HepG2 (cell line): Measurements from ENCODE around the gene GRB2. TPM values are rescaled to one million over a fixed set of nuclear protein-coding genes. Genes with fewer than 3 reads are reported as not detected.

Experiments used
- AKAP8 ChIP-seq: sonication (generic); formaldehyde crosslinking; IDR thresholded peaks from 2 replicates; pipeline ENCODE4 v1.5.1; 2020; ENCODE audit warnings: mild to moderate bottlenecking, missing genetic modification reagents
- CBX5 ChIP-seq: sonication (generic); formaldehyde crosslinking; IDR thresholded peaks from 2 replicates; pipeline ENCODE4 v1.4.0; 2020; ENCODE audit warnings: missing genetic modification reagents, borderline replicate concordance
- DPF2 ChIP-seq: sonication (generic); formaldehyde crosslinking; IDR thresholded peaks from 2 replicates; pipeline ENCODE4 v1.4.0; 2020; ENCODE audit warnings: mild to moderate bottlenecking, low read depth, missing genetic modification reagents, borderline replicate concordance
- GPBP1L1 ChIP-seq: sonication (generic); formaldehyde crosslinking; IDR thresholded peaks from 2 replicates; pipeline ENCODE4 v1.5.0; 2020; ENCODE audit warnings: mild to moderate bottlenecking, missing genetic modification reagents
- HNF1B ChIP-seq: sonication (generic); formaldehyde crosslinking; IDR thresholded peaks from 2 replicates; pipeline ENCODE4 v1.5.1; 2020; ENCODE audit warnings: mild to moderate bottlenecking, moderate library complexity, missing genetic modification reagents
- HNRNPLL ChIP-seq: fragments of 200-400 bp; formaldehyde crosslinking; IDR thresholded peaks from 2 replicates; pipeline ENCODE4 v1.6.1; 2017; ENCODE audit warnings: mild to moderate bottlenecking, low read depth, low read length; ENCODE audit not compliant: poor library complexity, severe bottlenecking
- HOXA9 ChIP-seq: sonication (generic); formaldehyde crosslinking; IDR thresholded peaks from 2 replicates; pipeline ENCODE4 v1.8.1; 2022; ENCODE audit warnings: missing genetic modification reagents, mild to moderate bottlenecking, moderate library complexity, borderline replicate concordance
- IKZF1 ChIP-seq: fragments of 450-650 bp; IDR thresholded peaks from 2 replicates; pipeline ENCODE4 v1.7.1; 2016
- KLF12 ChIP-seq: sonication (generic); formaldehyde crosslinking; IDR thresholded peaks from 2 replicates; pipeline ENCODE4 v1.4.0; 2020; ENCODE audit warnings: missing genetic modification reagents, borderline replicate concordance
- NFE2L2 ChIP-seq: fragments of 150-350 bp; IDR thresholded peaks from 2 replicates; pipeline ENCODE4 v1.6.1; 2014; ENCODE audit warnings: low read length
- SP140L ChIP-seq: sonication (generic); formaldehyde crosslinking; IDR thresholded peaks from 2 replicates; pipeline ENCODE4 v1.4.0; 2020; ENCODE audit warnings: missing genetic modification reagents, borderline replicate concordance
- TAF15 ChIP-seq: fragments of 200-400 bp; formaldehyde crosslinking; IDR thresholded peaks from one replicate; pipeline ENCODE4 v1.6.1; 2018; ENCODE audit warnings: mild to moderate bottlenecking, low read depth, low read length; ENCODE audit not compliant: poor library complexity, severe bottlenecking
- U2AF1 ChIP-seq: fragments of 200-400 bp; formaldehyde crosslinking; optimal IDR thresholded peaks from 2 replicates; pipeline ENCODE3; 2017; ENCODE audit warnings: mild to moderate bottlenecking, low read depth, low read length
- ZBTB8A ChIP-seq: sonication (generic); formaldehyde crosslinking; IDR thresholded peaks from 2 replicates; pipeline ENCODE4 v1.4.0; 2020; ENCODE audit warnings: mild to moderate bottlenecking, low read depth, missing genetic modification reagents, borderline replicate concordance
- polyA plus RNA-seq, 8 experiments: library from polyadenylated mRNA; depleted of rRNA in 3 of 8; stranded (reverse) in 7 of 8; unstranded in 1 of 8; fragments of >200 nt; fragmentation: Illumina TruSeq in 4 of 8; extraction: Trizol in 4 of 8; gene quantifications; 2 replicates each; pipeline versions ENCODE4 v1.2.1 to v1.2.3, GENCODE V29; 2011 to 2016; ENCODE audit warnings: low read depth in 4 of 8, missing spikeins in 1 of 8, mixed read lengths in 1 of 8; ENCODE audit not compliant: insufficient read depth in 1 of 8
- total RNA-seq, 5 experiments: library from RNA; depleted of rRNA; stranded (reverse); fragments of >200 nt; fragmentation: Illumina TruSeq; extraction: Trizol; gene quantifications; 2 replicates each; pipeline ENCODE4 v1.2.3, GENCODE V29; 2016; ENCODE audit warnings: low read depth in 1 of 5
- TF ChIP-seq, protein P1 (sequence below), 2 experiments: fragments of 450-650 bp in 1 of 2; sonication (generic) in 1 of 2; formaldehyde crosslinking; IDR thresholded peaks; 2 replicates each; pipeline versions ENCODE4 v1.5.0 to v1.8.0; 2020 to 2022; ENCODE audit warnings: mild to moderate bottlenecking in 1 of 2, missing genetic modification reagents in 1 of 2
- TF ChIP-seq, protein P2 (sequence below): sonication (generic); formaldehyde crosslinking; IDR thresholded peaks from 2 replicates; pipeline ENCODE4 v1.8.0; 2022; ENCODE audit warnings: mild to moderate bottlenecking, missing genetic modification reagents
- TF ChIP-seq, protein P3 (sequence below): fragments of 450-650 bp; IDR thresholded peaks from 2 replicates; pipeline ENCODE4 v1.6.1; 2017; ENCODE audit warnings: mild to moderate bottlenecking
- TF ChIP-seq, protein P4 (sequence below): conservative IDR thresholded peaks from 2 replicates; pipeline ENCODE4 v1.6.1; 2018; ENCODE audit warnings: missing genetic modification reagents

GRB2 gene
- total and polyA plus RNA-seq, 2 of the 13 experiments (the other 11 are each of a cell fraction or from before 2014, with no cell fraction given) = 84.6 to 92.3 TPM

DNA sequence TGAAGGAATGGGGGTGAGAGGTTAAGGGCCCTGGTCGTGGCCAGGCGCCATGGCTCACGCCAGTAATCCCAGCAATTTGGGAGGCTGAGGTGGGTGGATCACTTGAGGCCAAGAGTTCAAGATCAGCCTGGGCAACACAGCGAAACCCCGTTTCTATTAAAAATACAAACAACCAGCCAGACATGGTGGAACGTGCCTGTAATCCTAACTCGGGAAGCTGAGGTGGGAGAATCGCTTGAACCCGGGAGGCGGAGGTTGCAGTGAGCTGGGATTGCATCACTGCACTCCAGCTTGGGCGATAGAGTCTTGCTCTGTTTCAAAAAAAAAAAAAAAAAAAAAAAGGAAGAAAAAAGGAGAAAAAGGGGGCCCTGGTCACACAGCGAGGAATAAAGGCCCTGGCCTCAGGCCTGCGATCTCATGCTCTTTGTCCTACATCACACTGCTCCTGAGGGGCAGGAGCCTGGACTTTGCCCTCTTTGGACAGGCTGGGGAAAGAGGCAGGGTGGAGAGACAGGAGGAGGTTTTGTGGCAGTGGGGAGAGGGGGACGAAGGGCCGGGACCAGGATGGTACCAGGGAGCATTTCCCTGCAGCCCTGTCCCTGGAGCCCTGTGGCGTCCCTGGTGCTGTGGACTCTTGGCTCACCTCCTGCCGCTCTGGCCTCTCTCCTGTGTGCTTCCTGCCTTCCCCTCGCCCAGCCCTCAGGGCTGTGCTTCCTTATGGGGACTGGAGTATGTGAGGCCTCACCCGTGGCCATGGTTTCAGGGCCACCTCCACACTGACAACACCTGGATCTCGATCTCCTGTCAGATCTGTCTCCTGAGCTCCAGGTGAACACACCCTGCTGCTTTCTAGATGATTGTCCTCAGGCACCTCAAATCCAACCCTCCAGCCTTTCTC lies 96.5 kb downstream of the GRB2 start (continued):
- TF ChIP-seq, protein P1, sequence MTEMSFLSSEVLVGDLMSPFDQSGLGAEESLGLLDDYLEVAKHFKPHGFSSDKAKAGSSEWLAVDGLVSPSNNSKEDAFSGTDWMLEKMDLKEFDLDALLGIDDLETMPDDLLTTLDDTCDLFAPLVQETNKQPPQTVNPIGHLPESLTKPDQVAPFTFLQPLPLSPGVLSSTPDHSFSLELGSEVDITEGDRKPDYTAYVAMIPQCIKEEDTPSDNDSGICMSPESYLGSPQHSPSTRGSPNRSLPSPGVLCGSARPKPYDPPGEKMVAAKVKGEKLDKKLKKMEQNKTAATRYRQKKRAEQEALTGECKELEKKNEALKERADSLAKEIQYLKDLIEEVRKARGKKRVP (CRISPR knock-in tag; IDR thresholded peaks at IDR 0.05) = peak in 1 of 2 experiments; percentile 76; a peak in 1 of 4 replicates
- TF ChIP-seq DPF2 = peak; percentile 91; the same call in 1 of the 2 replicates
- no peak for TF ChIP-seq AKAP8
- no peak for TF ChIP-seq TAF15
- peak; percentile 49; the same call in 1 of the 2 replicates for TF ChIP-seq CBX5
- TF ChIP-seq ZBTB8A (CRISPR knock-in tag) = no peak
- no peak for TF ChIP-seq SP140L (CRISPR knock-in tag)
- TF ChIP-seq HOXA9 = no peak
- TF ChIP-seq HNRNPLL = peak; percentile 32
- TF ChIP-seq, protein P2, sequence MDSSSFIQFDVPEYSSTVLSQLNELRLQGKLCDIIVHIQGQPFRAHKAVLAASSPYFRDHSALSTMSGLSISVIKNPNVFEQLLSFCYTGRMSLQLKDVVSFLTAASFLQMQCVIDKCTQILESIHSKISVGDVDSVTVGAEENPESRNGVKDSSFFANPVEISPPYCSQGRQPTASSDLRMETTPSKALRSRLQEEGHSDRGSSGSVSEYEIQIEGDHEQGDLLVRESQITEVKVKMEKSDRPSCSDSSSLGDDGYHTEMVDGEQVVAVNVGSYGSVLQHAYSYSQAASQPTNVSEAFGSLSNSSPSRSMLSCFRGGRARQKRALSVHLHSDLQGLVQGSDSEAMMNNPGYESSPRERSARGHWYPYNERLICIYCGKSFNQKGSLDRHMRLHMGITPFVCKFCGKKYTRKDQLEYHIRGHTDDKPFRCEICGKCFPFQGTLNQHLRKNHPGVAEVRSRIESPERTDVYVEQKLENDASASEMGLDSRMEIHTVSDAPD (CRISPR knock-in tag) = no peak
- TF ChIP-seq KLF12 (CRISPR knock-in tag) = no peak
- TF ChIP-seq U2AF1 = peak; percentile 92
- TF ChIP-seq, protein P3, sequence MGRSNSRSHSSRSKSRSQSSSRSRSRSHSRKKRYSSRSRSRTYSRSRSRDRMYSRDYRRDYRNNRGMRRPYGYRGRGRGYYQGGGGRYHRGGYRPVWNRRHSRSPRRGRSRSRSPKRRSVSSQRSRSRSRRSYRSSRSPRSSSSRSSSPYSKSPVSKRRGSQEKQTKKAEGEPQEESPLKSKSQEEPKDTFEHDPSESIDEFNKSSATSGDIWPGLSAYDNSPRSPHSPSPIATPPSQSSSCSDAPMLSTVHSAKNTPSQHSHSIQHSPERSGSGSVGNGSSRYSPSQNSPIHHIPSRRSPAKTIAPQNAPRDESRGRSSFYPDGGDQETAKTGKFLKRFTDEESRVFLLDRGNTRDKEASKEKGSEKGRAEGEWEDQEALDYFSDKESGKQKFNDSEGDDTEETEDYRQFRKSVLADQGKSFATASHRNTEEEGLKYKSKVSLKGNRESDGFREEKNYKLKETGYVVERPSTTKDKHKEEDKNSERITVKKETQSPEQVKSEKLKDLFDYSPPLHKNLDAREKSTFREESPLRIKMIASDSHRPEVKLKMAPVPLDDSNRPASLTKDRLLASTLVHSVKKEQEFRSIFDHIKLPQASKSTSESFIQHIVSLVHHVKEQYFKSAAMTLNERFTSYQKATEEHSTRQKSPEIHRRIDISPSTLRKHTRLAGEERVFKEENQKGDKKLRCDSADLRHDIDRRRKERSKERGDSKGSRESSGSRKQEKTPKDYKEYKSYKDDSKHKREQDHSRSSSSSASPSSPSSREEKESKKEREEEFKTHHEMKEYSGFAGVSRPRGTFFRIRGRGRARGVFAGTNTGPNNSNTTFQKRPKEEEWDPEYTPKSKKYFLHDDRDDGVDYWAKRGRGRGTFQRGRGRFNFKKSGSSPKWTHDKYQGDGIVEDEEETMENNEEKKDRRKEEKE = no peak
- TF ChIP-seq GPBP1L1 (CRISPR knock-in tag) = no peak
- TF ChIP-seq, protein P4, sequence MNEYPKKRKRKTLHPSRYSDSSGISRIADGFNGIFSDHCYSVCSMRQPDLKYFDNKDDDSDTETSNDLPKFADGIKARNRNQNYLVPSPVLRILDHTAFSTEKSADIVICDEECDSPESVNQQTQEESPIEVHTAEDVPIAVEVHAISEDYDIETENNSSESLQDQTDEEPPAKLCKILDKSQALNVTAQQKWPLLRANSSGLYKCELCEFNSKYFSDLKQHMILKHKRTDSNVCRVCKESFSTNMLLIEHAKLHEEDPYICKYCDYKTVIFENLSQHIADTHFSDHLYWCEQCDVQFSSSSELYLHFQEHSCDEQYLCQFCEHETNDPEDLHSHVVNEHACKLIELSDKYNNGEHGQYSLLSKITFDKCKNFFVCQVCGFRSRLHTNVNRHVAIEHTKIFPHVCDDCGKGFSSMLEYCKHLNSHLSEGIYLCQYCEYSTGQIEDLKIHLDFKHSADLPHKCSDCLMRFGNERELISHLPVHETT (CRISPR knock-in tag) = 0 out of 2 replicates have a peak, but pooled peaks have one; percentile 22
- TF ChIP-seq IKZF1 = no peak
- no peak for TF ChIP-seq NFE2L2
- peak; percentile 81 for TF ChIP-seq HNF1B (CRISPR knock-in tag)
